GM12874 (cell line): ENCODE data around the gene IQCM.

Experiments
- CTCF ChIP-seq: IDR thresholded peaks from 2 replicates; pipeline ENCODE4 v1.5.1; 2011; ENCODE audit warnings: low read depth, mild to moderate bottlenecking, control low read depth, low read length, moderate library complexity; ENCODE audit not compliant: insufficient read depth

Gene IQCM

GRCh38 chr4:149831656-149832208 lies 16.1 kb upstream of the IQCM start:
- no peak for TF ChIP-seq CTCF

GRCh38 chr4:149830823-149831222 lies 15.2 kb upstream of the IQCM start:
- no peak for TF ChIP-seq CTCF

- no peak for TF ChIP-seq CTCF
Observed at GRCh38 chr4:149825336-149825735, 9.7 kb upstream of the IQCM start.

GRCh38 chr4:149823769-149824221 lies 8.2 kb upstream of the IQCM start:
- TF ChIP-seq CTCF = no peak

GRCh38 chr4:149801416-149801815 lies 14.2 kb downstream of the IQCM start:
- TF ChIP-seq CTCF = no peak

GRCh38 chr4:149799546-149799945 lies 16.1 kb downstream of the IQCM start:
- TF ChIP-seq CTCF = no peak

GRCh38 chr4:149796381-149796780 lies 19.3 kb downstream of the IQCM start:
- TF ChIP-seq CTCF = no peak
